Stimulated activated naive CD8-positive, alpha-beta T cell treated with anti-CD3 and anti-CD28 coated beads, Interleukin-15, Interleukin-2, amounts not matched to agents 100 U/mL and 50 U/mL, for 24 hours (primary cell): Measurements from ENCODE around the gene DMRT1.
A peak's percentile ranks its signal among the peaks of the same experiment; 100 is the strongest.

Experiments used
- ATAC-seq: fragments of 150-1000 bp; cut with Tn5 transposase; one replicate; pipeline ENCODE4 v1.10.0; 2021
- DNase-seq: peaks from one replicate; pipeline ENCODE4 v3.0.0; 2021

Gene DMRT1

GRCh38 chr9:971901-972500 lies 130.5 kb downstream of the DMRT1 start:
- no peak for ATAC-seq
- DNase-seq = peak; percentile 30

GRCh38 chr9:972501-973294 lies 131.2 kb downstream of the DMRT1 start:
- ATAC-seq (no peak), DNase-seq (peak; percentile 9)

- DNase-seq (no peak), ATAC-seq (no peak)
Observed at GRCh38 chr9:973295-973834, 131.9 kb downstream of the DMRT1 start.

- DNase-seq (no peak), ATAC-seq (no peak)
Observed at GRCh38 chr9:974031-974995, 132.8 kb downstream of the DMRT1 start.

- DNase-seq (no peak), ATAC-seq (no peak)
Observed at GRCh38 chr9:974996-975739, 133.7 kb downstream of the DMRT1 start.

GRCh38 chr9:975740-976257 lies 134.3 kb downstream of the DMRT1 start:
- no peak for DNase-seq
- no peak for ATAC-seq

GRCh38 chr9:976258-976942 lies 134.9 kb downstream of the DMRT1 start, which contains the start of gene DMRT3:
TSS of gene DMRT3 (plus strand) at chr9:976655. CDS start at chr9:977002, 347 bp downstream.
- DNase-seq (peak; percentile 16), ATAC-seq (no peak)

GRCh38 chr9:976943-977837 lies 135.7 kb downstream of the DMRT1 start:
- no peak for ATAC-seq

GRCh38 chr9:977838-978830 lies 136.6 kb downstream of the DMRT1 start:
- no peak for ATAC-seq

More at GRCh38 chr9:976943-977837, 135.7 kb downstream of the DMRT1 start:
- no peak for DNase-seq

GRCh38 chr9:979983-980382 lies 138.5 kb downstream of the DMRT1 start:
- DNase-seq = no peak
- ATAC-seq = no peak

More at GRCh38 chr9:977838-978830, 136.6 kb downstream of the DMRT1 start:
- no peak for DNase-seq

GRCh38 chr9:980640-981039 lies 139.1 kb downstream of the DMRT1 start:
- ATAC-seq (no peak), DNase-seq (no peak)

- ATAC-seq = no peak
- DNase-seq = no peak
Observed at GRCh38 chr9:981491-981898, 140.0 kb downstream of the DMRT1 start.

- DNase-seq = no peak
Observed at GRCh38 chr9:982394-983230, 141.1 kb downstream of the DMRT1 start.

GRCh38 chr9:994005-994404 lies 152.5 kb downstream of the DMRT1 start:
- ATAC-seq = no peak
- no peak for DNase-seq

More at GRCh38 chr9:982394-983230, 141.1 kb downstream of the DMRT1 start:
- no peak for ATAC-seq

GRCh38 chr9:995192-995591 lies 153.7 kb downstream of the DMRT1 start:
- ATAC-seq (no peak), DNase-seq (no peak)

- DNase-seq (no peak), ATAC-seq (no peak)
Observed at GRCh38 chr9:995781-996180, 154.3 kb downstream of the DMRT1 start.
